SU-DHL-6 (cell line): Measurements from ENCODE around the gene TNFAIP8L1.
A peak's percentile ranks its signal among the peaks of the same experiment; 100 is the strongest.

Experiments
- H2AFZ ChIP-seq: fragments of 200-600 bp; sonication (generic); 2 replicates; pipeline ENCODE4 v1.6.1; 2014; ENCODE audit warnings: low read depth, mild to moderate bottlenecking, moderate library complexity, mixed read lengths, antibody characterized with exemption, low read length; ENCODE audit not compliant: severe bottlenecking
- H3F3A ChIP-seq: fragments of 200-600 bp; shearing (Covaris generic); 2 replicates; pipeline ENCODE4 v1.6.0; 2016; ENCODE audit warnings: antibody characterized with exemption, mild to moderate bottlenecking; ENCODE audit not compliant: insufficient read depth
- H3K27ac ChIP-seq: fragments of 200-600 bp; sonication (generic); 2 replicates; pipeline ENCODE4 v1.5.1; 2016; ENCODE audit warnings: low read depth, mild to moderate bottlenecking, low read length, moderate library complexity, mixed read lengths
- H3K27me3 ChIP-seq: fragments of 200-600 bp; sonication (generic), shearing (Covaris generic); 2 replicates; pipeline ENCODE4 v1.6.0; 2014; ENCODE audit warnings: mild to moderate bottlenecking, low read length
- H3K36me3 ChIP-seq: fragments of 200-600 bp; sonication (generic); 2 replicates; pipeline ENCODE4 v1.6.1; 2014; ENCODE audit warnings: mild to moderate bottlenecking, low read length, mixed read lengths
- H3K4me2 ChIP-seq: fragments of 300-600, 200-600 bp; shearing (Covaris generic), sonication (generic); 2 replicates; pipeline ENCODE4 v1.6.0; 2014; ENCODE audit warnings: low read length, low read depth, mild to moderate bottlenecking; ENCODE audit not compliant: poor library complexity, severe bottlenecking
- H3K4me3 ChIP-seq: fragments of 200-600 bp; sonication (generic); 2 replicates; pipeline ENCODE4 v1.5.1; 2014; ENCODE audit warnings: antibody characterized with exemption, low read length, mild to moderate bottlenecking, mixed read lengths; ENCODE audit not compliant: insufficient read depth, poor library complexity, severe bottlenecking
- H3K79me2 ChIP-seq: fragments of 200-600 bp; sonication (generic); 2 replicates; pipeline ENCODE4 v1.6.1; 2014; ENCODE audit warnings: mild to moderate bottlenecking, low read length, moderate library complexity; ENCODE audit not compliant: insufficient read depth
- H3K9ac ChIP-seq: fragments of 200-600 bp; sonication (generic); 2 replicates; pipeline ENCODE4 v1.7.0; 2014; ENCODE audit warnings: mild to moderate bottlenecking, low read length
- H3K9me2 ChIP-seq: fragments of 200-600 bp; sonication (generic); replicated peaks from 2 replicates; pipeline ENCODE4 v1.6.1; 2014; ENCODE audit warnings: low read length; ENCODE audit not compliant: insufficient read depth
- H3K9me3 ChIP-seq: fragments of 200-600 bp; sonication (generic); 2 replicates; pipeline ENCODE4 v1.6.1; 2014; ENCODE audit warnings: low read length, mixed read lengths; ENCODE audit not compliant: insufficient read depth
- H4K20me1 ChIP-seq: fragments of 200-600 bp; sonication (generic); 2 replicates; pipeline ENCODE4 v1.6.1; 2014; ENCODE audit warnings: low read depth, mild to moderate bottlenecking, antibody characterized with exemption, low read length, moderate library complexity, mixed read lengths
- CTCF ChIP-seq: fragments of 200-600 bp; sonication (generic); IDR thresholded peaks from one replicate; pipeline ENCODE4 v1.5.1; 2017; ENCODE audit warnings: antibody characterized with exemption, mild to moderate bottlenecking, low read length, moderate library complexity; ENCODE audit not compliant: insufficient read depth, poor library complexity, severe bottlenecking
- EZH2phosphoT487 ChIP-seq: fragments of 200-600 bp; sonication (generic), shearing (Covaris generic); conservative IDR thresholded peaks from 2 replicates; pipeline ENCODE4 v1.6.1; 2018; ENCODE audit warnings: mild to moderate bottlenecking, antibody characterized with exemption, low read length, moderate library complexity, mixed read lengths

TNFAIP8L1 gene

GRCh38 chr19:4597975-4598671 lies 41.2 kb upstream of the TNFAIP8L1 start:
- Histone ChIP-seq H3K4me2 (peak overlapping the region; percentile 15), H2AFZ (no peak overlapping the region), H4K20me1 (no peaks in the 10 kb centered on the region), H3K79me2 (no peaks in the 10 kb centered on the region), H3K36me3 (no peaks in the 10 kb centered on the region), H3K4me3 (no peak overlapping the region), H3F3A (no peaks in the 10 kb centered on the region), H3K27ac (no peak overlapping the region), H3K9ac (no peak overlapping the region), H3K9me2 (no peaks in the 10 kb centered on the region), H3K9me3 (no peaks in the 10 kb centered on the region), H3K27me3 (no peaks in the 10 kb centered on the region)
- TF ChIP-seq EZH2phosphoT487 = no peak
- no peak for TF ChIP-seq CTCF

GRCh38 chr19:4598712-4599111 lies 40.6 kb upstream of the TNFAIP8L1 start:
- Histone ChIP-seq H3F3A (no peaks in the 10 kb centered on the region), H3K9ac (no peak overlapping the region), H3K4me2 (no peak overlapping the region), H3K9me3 (no peaks in the 10 kb centered on the region), H3K4me3 (no peak overlapping the region), H2AFZ (no peak overlapping the region), H3K27ac (no peak overlapping the region), H4K20me1 (no peaks in the 10 kb centered on the region), H3K27me3 (no peaks in the 10 kb centered on the region), H3K36me3 (no peaks in the 10 kb centered on the region), H3K79me2 (no peaks in the 10 kb centered on the region), H3K9me2 (no peaks in the 10 kb centered on the region)
- TF ChIP-seq EZH2phosphoT487 (no peak), CTCF (no peak)

GRCh38 chr19:4600082-4600481 lies 39.2 kb upstream of the TNFAIP8L1 start:
- Histone ChIP-seq H3K9me3 (no peaks in the 10 kb centered on the region), H3K9ac (no peak overlapping the region), H3K4me2 (no peak overlapping the region), H2AFZ (no peak overlapping the region), H3K36me3 (no peaks in the 10 kb centered on the region), H4K20me1 (no peaks in the 10 kb centered on the region), H3K79me2 (no peaks in the 10 kb centered on the region), H3K9me2 (no peaks in the 10 kb centered on the region), H3K4me3 (no peak overlapping the region), H3F3A (no peaks in the 10 kb centered on the region), H3K27ac (no peak overlapping the region), H3K27me3 (no peaks in the 10 kb centered on the region)
- no peak for TF ChIP-seq EZH2phosphoT487
- no peak for TF ChIP-seq CTCF
